GM12878 (cell line): ENCODE measurements around the gene ADAMTSL5. TPM values are rescaled to one million over a fixed set of nuclear protein-coding genes. Genes with fewer than 3 reads are reported as not detected.

Experiments
- ATAC-seq: fragments of 200-7000 bp; cut with Tn5 transposase; 3 replicates; pipeline ENCODE4 v1.9.1; 2020; ENCODE audit warnings: mild to moderate bottlenecking, moderate library complexity
- BruUV-seq: library from RNA; stranded (reverse); fragments of 400-500 nt; replicated peaks from 2 replicates; lab custom pipeline; 2021; lab: Mats Ljungman, UMichigan
- CTCF ChIA-PET: fragments of 300-600 bp; sonication (Branson Sonifier 250); formaldehyde crosslinking; extraction: SDS; loops from one replicate; lab custom pipeline; 2021; ENCODE audit warnings: inconsistent platforms; lab: Yijun Ruan, JAX
- POLR2A ChIA-PET: fragments of 350-600 bp; formaldehyde crosslinking; extraction: SDS; loops from one replicate; lab custom pipeline; 2021; ENCODE audit warnings: inconsistent platforms; lab: Charles Lee
- RAD21 ChIA-PET: fragments of 300-600 bp; sonication (Branson Sonifier 250); formaldehyde crosslinking; loops from one replicate; lab custom pipeline; 2023; ENCODE audit warnings: antibody characterized with exemption; ENCODE audit not compliant: unreplicated experiment; lab: Charles Lee
- SMC1A ChIA-PET: fragments of 300-600 bp; sonication (Branson Sonifier 250); formaldehyde crosslinking; loops from one replicate; lab custom pipeline; 2023; ENCODE audit not compliant: unreplicated experiment, uncharacterized antibody; lab: Charles Lee
- DNase-seq: peaks from one replicate; pipeline ENCODE4 v3.0.0-alpha.2; 2011; ENCODE audit warnings: low read depth, low spot score
- FAIRE-seq: peaks from 3 replicates; lab custom pipeline; 2011; peaks lifted over from hg19 to GRCh38; lab: Jason Lieb, UNC
- H2AFZ ChIP-seq: 2 replicates; pipeline ENCODE4 v1.6.0; 2011; ENCODE audit warnings: low read depth, low read length, control low read depth; ENCODE audit not compliant: control insufficient read depth
- H3K27ac ChIP-seq: 2 replicates; pipeline ENCODE4 v1.5.1; 2011; ENCODE audit warnings: control low read depth; ENCODE audit not compliant: control insufficient read depth, insufficient read depth
- H3K27me3 ChIP-seq, 2 experiments: replicated peaks in 1 of 2; 2 replicates each; pipeline versions ENCODE4 v1.6.0 to v1.6.1; 2011; ENCODE audit warnings: low read length in 1 of 2; ENCODE audit not compliant: control insufficient read depth in 2 of 2, insufficient read depth in 2 of 2
- H3K36me3 ChIP-seq, 2 experiments: 2 replicates each; pipeline ENCODE4 v1.5.1; 2011; ENCODE audit warnings: low read length in 1 of 2; ENCODE audit not compliant: control insufficient read depth in 2 of 2, insufficient read depth in 2 of 2
- H3K4me1 ChIP-seq: 2 replicates; pipeline ENCODE4 v1.6.1; 2011; ENCODE audit warnings: mild to moderate bottlenecking, low read length, moderate library complexity, mixed read lengths; ENCODE audit not compliant: control insufficient read depth, insufficient read depth
- H3K4me2 ChIP-seq: 2 replicates; pipeline ENCODE4 v1.6.0; 2011; ENCODE audit warnings: control low read depth; ENCODE audit not compliant: control insufficient read depth, insufficient read depth
- H3K4me3 ChIP-seq: fragments of 200-600 bp; sonication (generic); 2 replicates; pipeline ENCODE4 v1.5.1; 2016
- H3K79me2 ChIP-seq: 2 replicates; pipeline ENCODE4 v1.6.0; 2011; ENCODE audit warnings: low read length; ENCODE audit not compliant: control insufficient read depth, insufficient read depth
- H3K9ac ChIP-seq: 2 replicates; pipeline ENCODE4 v1.8.0; 2011; ENCODE audit warnings: low read length, control low read depth, mixed read lengths; ENCODE audit not compliant: control insufficient read depth, insufficient read depth
- H3K9me3 ChIP-seq: replicated peaks from 3 replicates; pipeline ENCODE4 v1.5.1; 2011; ENCODE audit warnings: mild to moderate bottlenecking, low read length; ENCODE audit not compliant: control insufficient read depth, insufficient read depth
- H4K20me1 ChIP-seq: 2 replicates; pipeline ENCODE4 v1.6.0; 2011; ENCODE audit not compliant: control insufficient read depth, insufficient read depth
- E2F4 ChIP-seq: IDR thresholded peaks from 2 replicates; pipeline ENCODE4 v1.6.1; 2012; ENCODE audit warnings: low read depth, low read length, improper control_type of control experiment
- GABPA ChIP-seq: IDR thresholded peaks from 2 replicates; pipeline ENCODE4 v1.6.1; 2014; ENCODE audit warnings: antibody characterized with exemption, low read depth, mild to moderate bottlenecking, inconsistent platforms
- HCFC1 ChIP-seq: fragments of 150-350 bp; IDR thresholded peaks from 2 replicates; pipeline ENCODE4 v1.6.1; 2014; ENCODE audit warnings: low read length
- LARP7 ChIP-seq: fragments of 450-650 bp; IDR thresholded peaks from 2 replicates; pipeline ENCODE4 v1.6.1; 2017; ENCODE audit warnings: mild to moderate bottlenecking
- MTA3 ChIP-seq: IDR thresholded peaks from 2 replicates; pipeline ENCODE4 v1.6.1; 2012; ENCODE audit warnings: low read length, inconsistent platforms, borderline replicate concordance
- MYB ChIP-seq: fragments of 150-350 bp; IDR thresholded peaks from 2 replicates; pipeline ENCODE4 v1.6.1; 2014; ENCODE audit warnings: mild to moderate bottlenecking, low read depth, low read length, borderline replicate concordance
- NFIC ChIP-seq: IDR thresholded peaks from 2 replicates; pipeline ENCODE4 v1.6.1; 2012; ENCODE audit warnings: low read depth, mild to moderate bottlenecking, inconsistent platforms, low read length, moderate library complexity
- NR2C2 ChIP-seq: IDR thresholded peaks from 2 replicates; pipeline ENCODE4 v1.6.1; 2011; ENCODE audit warnings: borderline replicate concordance, low read depth; ENCODE audit not compliant: control insufficient read depth, insufficient read length
- PAX5 ChIP-seq: IDR thresholded peaks from 2 replicates; pipeline ENCODE4 v1.6.1; 2011; ENCODE audit warnings: low read depth, low read length, borderline replicate concordance
- RELB ChIP-seq: fragments of 450-650 bp; IDR thresholded peaks from 2 replicates; pipeline ENCODE4 v1.6.1; 2017; ENCODE audit warnings: low read depth, mild to moderate bottlenecking, moderate library complexity
- SKIL ChIP-seq: fragments of 450-650 bp; IDR thresholded peaks from 2 replicates; pipeline ENCODE4 v1.6.1; 2017; ENCODE audit warnings: mild to moderate bottlenecking, low read depth, inconsistent platforms; ENCODE audit not compliant: poor library complexity, severe bottlenecking
- SREBF1 ChIP-seq: IDR thresholded peaks from 2 replicates; pipeline ENCODE4 v1.6.1; 2012; ENCODE audit warnings: mild to moderate bottlenecking, low read length
- TCF12 ChIP-seq: IDR thresholded peaks from 2 replicates; pipeline ENCODE4 v1.6.1; 2011; ENCODE audit warnings: low read depth, mild to moderate bottlenecking, low read length
- ZNF207 ChIP-seq: fragments of 450-650 bp; IDR thresholded peaks from 2 replicates; pipeline ENCODE4 v1.6.1; 2014; ENCODE audit warnings: antibody characterized with exemption, mild to moderate bottlenecking, borderline replicate concordance
- WGBS: methylation state at CpG from one replicate; pipeline ENCODE4 v1.1.6; 2016; ENCODE audit warnings: low lambda C conversion rate; ENCODE audit not compliant: insufficient replicate concordance, insufficient coverage; ENCODE audit errors: missing lambda C conversion rate; 5-methylcytosine and 5-hydroxymethylcytosine counted together
- in situ Hi-C: fragments of 300-500 bp; cut with MboI; formaldehyde crosslinking; loops from 9 replicates; pipeline ENCODE4 v1.14.3; 2018; ENCODE audit warnings: mixed read lengths
- intact Hi-C: fragments of 100-400 bp; cut with micrococcal nuclease; formaldehyde crosslinking; loops from one replicate; pipeline ENCODE4 v1.14.2; 2022; ENCODE audit not compliant: unreplicated experiment
- polyA plus RNA-seq, 11 experiments: library from polyadenylated mRNA; depleted of rRNA in 4 of 11; unstranded in 6 of 11; stranded (reverse) in 5 of 11; fragments of >200 nt; fragmentation: Nextera tagmentation in 4 of 11; fragmentation: Illumina TruSeq in 1 of 11; extraction: Ambion mirVana in 4 of 11; extraction: Trizol in 1 of 11; gene quantifications; 1 replicate in 1 of 11; 2 replicates in 10 of 11; pipeline versions ENCODE4 v1.2.1 to v1.2.3, GENCODE V29; 2011 to 2016; ENCODE audit warnings: inconsistent platforms in 2 of 11, missing spikeins in 2 of 11, low read depth in 1 of 11
- total RNA-seq, 4 experiments: library from RNA; depleted of rRNA in 3 of 4; stranded (reverse); fragments of >200 nt in 3 of 4; fragmentation: Illumina TruSeq in 1 of 4; extraction: Trizol in 1 of 4; gene quantifications; 2 replicates each; pipeline versions ENCODE4 v1.2.1 to v1.2.3, GENCODE V29; 2013 to 2021

ADAMTSL5 gene
- total and polyA plus RNA-seq, 10 of the 15 experiments (the other 5 are each of a cell fraction or from before 2014, with no cell fraction given), result 0.04 to 0.83 (median 0.32) TPM; not detected in 4

GRCh38 chr19:1555487-1556389 lies 42.9 kb upstream of the ADAMTSL5 start (continued):
- no peak for TF ChIP-seq SKIL

- no TSS peak for BruUV-seq
- no peak overlapping the region for H3K4me2 ChIP-seq
- H3K27ac ChIP-seq, result no peak overlapping the region
- in situ Hi-C loops, result no loop called here
- 90% methylated on average over 19 of the region's 24 CpGs for WGBS
- DNase-seq (no peak), FAIRE-seq (no peak)
- no peak overlapping the region for H3K4me3 ChIP-seq
- no peak overlapping the region for H3K9ac ChIP-seq
- intact Hi-C loops, result no loop called here
- RAD21 ChIA-PET, result no interaction called here
- no peaks in the 10 kb centered on the region for H3K36me3 ChIP-seq
- TF ChIP-seq RELB, result no peak
- no peak for TF ChIP-seq GABPA
- no peak for TF ChIP-seq SREBF1
- TF ChIP-seq MTA3, result no peak
- TF ChIP-seq MYB, result no peak
- no peak for TF ChIP-seq HCFC1
- no peak for TF ChIP-seq ZNF207
- TF ChIP-seq TCF12, result no peak
- TF ChIP-seq LARP7, result no peak
- TF ChIP-seq E2F4, result no peak
- TF ChIP-seq NR2C2, result no peak
- TF ChIP-seq NFIC, result no peak
- TF ChIP-seq PAX5, result no peak
- TF ChIP-seq, all 136 proteins: peak for 0
- ChIA-PET CTCF (no interaction called here), POLR2A (no interaction called here), SMC1A (no interaction called here)
- Histone ChIP-seq H4K20me1 (no peaks in the 10 kb centered on the region), H3K9me3 (no peaks in the 10 kb centered on the region), H3K4me1 (no peaks in the 10 kb centered on the region), H3K27me3 (no peaks in the 10 kb centered on the region), H3K79me2 (no peaks in the 10 kb centered on the region), H2AFZ (no peak overlapping the region)
- ATAC-seq, result no peak
Measured at GRCh38 chr19:1554968-1555367, 42.1 kb upstream of the ADAMTSL5 start.
